Progenitor cell of endocrine pancreas (in vitro differentiated cells): Measurements from ENCODE around the gene SLC25A53. TPM values are rescaled to one million over a fixed set of nuclear protein-coding genes. Genes with fewer than 3 reads are reported as not detected.
"Not testable (repeated sequence)": the region's sequence is repeated elsewhere in the genome, so short reads cannot be mapped to it uniquely, and the experiment has no call there.

ENCODE experiments used
- DNase-seq: peaks from one replicate; pipeline ENCODE4 v3.0.0; 2021; ENCODE audit warnings: low spot score; ENCODE audit not compliant: unreplicated experiment
- H3K27ac Mint-ChIP-seq: 2 replicates; pipeline ENCODE4 v1.8.0; 2021; ENCODE audit warnings: mild to moderate bottlenecking, moderate library complexity, mixed read lengths
- H3K27me3 Mint-ChIP-seq: 2 replicates; pipeline ENCODE4 v1.8.0; 2021; ENCODE audit warnings: mixed read lengths
- H3K36me3 Mint-ChIP-seq: 2 replicates; pipeline ENCODE4 v1.8.0; 2022; ENCODE audit warnings: mixed read lengths; ENCODE audit not compliant: insufficient read depth
- H3K4me1 Mint-ChIP-seq: 2 replicates; pipeline ENCODE4 v1.8.0; 2021; ENCODE audit warnings: low read depth, mixed read lengths
- H3K4me3 Mint-ChIP-seq: 2 replicates; pipeline ENCODE4 v1.8.0; 2021; ENCODE audit warnings: low read depth, mild to moderate bottlenecking, moderate library complexity, mixed read lengths
- H3K9me3 Mint-ChIP-seq: 2 replicates; pipeline ENCODE4 v1.8.0; 2021; ENCODE audit warnings: low read depth, mixed read lengths
- total RNA-seq: library from RNA; stranded (reverse); gene quantifications from 2 replicates; pipeline ENCODE4 v1.2.1, GENCODE V29; 2021
- TF ChIP-seq, protein P1 (sequence below): fragments of 200-600 bp; sonication (generic); IDR thresholded peaks from one replicate; pipeline ENCODE4 v1.5.0; 2021; ENCODE audit warnings: antibody characterized with exemption, mild to moderate bottlenecking; ENCODE audit not compliant: unreplicated experiment

SLC25A53 gene
- total RNA-seq, 1 donor from 2014 or later = 10.0 TPM

DNA sequence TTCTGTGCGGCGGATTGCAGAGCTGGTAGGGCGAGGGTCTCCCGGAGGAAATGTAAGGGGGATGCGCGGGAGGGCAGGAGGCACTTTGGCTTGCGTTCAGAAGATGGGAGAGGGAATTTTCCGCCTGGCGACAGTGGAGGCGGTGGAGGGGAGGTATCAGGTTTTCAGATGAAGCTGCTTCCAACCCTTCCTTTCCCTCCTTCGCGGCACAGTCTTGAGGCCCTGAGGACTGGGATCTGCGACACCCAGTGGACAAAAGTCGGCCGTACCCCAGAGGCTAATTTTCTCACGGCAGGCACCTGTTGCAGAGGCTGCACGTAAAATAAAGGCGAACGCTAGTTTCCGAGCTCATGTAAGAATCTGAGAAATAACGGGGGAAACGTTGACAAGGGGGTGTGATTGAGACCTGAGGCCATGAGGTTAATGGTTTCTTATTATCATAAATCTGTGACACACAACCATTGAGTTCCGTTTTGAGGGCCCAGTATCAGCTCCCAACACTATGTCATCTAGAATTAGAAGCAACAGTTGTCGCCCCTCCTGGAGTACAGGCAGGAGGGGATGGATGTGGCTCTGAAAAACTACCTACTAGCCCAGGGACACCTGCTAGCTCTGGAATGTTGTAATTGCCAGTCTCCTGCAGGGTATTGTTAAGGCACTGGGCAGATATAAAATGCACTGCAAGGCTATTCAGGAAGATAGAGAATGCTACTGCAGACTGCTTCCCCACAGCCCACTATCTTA, 43.4 kb downstream of the SLC25A53 start:
- peak; percentile 24 for DNase-seq
- Mint-ChIP-seq H3K27me3 (no peaks in the 10 kb centered on the region), H3K27ac (no peak overlapping the region), H3K9me3 (peaks cover 7% of the 10 kb centered on the region), H3K4me1 (peaks cover 1% of the 10 kb centered on the region), H3K4me3 (peak overlapping the region; percentile 89), H3K36me3 (no peaks in the 10 kb centered on the region)
- TF ChIP-seq, protein P1, sequence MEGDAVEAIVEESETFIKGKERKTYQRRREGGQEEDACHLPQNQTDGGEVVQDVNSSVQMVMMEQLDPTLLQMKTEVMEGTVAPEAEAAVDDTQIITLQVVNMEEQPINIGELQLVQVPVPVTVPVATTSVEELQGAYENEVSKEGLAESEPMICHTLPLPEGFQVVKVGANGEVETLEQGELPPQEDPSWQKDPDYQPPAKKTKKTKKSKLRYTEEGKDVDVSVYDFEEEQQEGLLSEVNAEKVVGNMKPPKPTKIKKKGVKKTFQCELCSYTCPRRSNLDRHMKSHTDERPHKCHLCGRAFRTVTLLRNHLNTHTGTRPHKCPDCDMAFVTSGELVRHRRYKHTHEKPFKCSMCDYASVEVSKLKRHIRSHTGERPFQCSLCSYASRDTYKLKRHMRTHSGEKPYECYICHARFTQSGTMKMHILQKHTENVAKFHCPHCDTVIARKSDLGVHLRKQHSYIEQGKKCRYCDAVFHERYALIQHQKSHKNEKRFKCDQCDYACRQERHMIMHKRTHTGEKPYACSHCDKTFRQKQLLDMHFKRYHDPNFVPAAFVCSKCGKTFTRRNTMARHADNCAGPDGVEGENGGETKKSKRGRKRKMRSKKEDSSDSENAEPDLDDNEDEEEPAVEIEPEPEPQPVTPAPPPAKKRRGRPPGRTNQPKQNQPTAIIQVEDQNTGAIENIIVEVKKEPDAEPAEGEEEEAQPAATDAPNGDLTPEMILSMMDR = peak; percentile 56

DNA sequence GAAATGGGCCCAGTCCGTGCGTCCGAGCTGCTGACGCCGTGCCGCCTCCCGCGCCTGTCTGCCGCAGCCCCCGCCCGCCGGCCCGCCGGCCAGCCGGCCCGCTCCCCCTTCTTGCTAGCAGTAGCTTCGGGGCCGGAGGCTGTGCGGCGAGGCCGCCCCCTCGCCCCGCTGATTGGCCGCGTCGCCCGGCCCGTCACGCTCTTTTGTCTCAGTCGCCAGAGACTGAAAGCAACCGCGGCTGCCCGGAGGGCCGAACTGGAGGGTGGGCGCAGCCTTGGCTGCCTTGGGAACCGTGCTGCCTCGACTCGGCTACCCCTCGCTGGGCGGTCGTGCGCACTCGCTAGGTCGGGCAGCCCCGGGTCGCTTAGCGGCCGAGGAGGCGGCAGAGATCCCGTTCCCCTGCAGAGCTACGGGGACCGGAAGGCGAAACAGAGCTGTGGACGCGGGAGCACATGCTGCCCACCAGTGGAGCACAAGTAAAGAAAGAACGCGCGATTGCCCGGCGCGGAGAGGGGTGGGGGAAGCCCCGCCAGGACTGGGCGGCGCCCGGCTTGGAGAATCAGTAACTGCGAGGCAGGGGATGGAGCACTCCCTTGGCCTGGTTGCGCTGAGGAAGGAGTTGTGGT, 44.4 kb downstream of the SLC25A53 start, which contains the start of gene ZCCHC18:
TSS of gene ZCCHC18 (plus strand) at position 198 of the 626 bp plus-strand sequence. CDS start 1,589 bp downstream, outside the sequence.
- Mint-ChIP-seq H3K36me3 (no peaks in the 10 kb centered on the region), H3K9me3 (peaks cover 4% of the 10 kb centered on the region), H3K4me3 (peak within 1 kb of the TSS; percentile 89), H3K27me3 (no peaks in the 10 kb centered on the region), H3K4me1 (peaks cover 1% of the 10 kb centered on the region), H3K27ac (peak within 1 kb of the TSS; percentile 97)
- TF ChIP-seq, protein P1 = no peak
- peak; percentile 54 for DNase-seq

DNA sequence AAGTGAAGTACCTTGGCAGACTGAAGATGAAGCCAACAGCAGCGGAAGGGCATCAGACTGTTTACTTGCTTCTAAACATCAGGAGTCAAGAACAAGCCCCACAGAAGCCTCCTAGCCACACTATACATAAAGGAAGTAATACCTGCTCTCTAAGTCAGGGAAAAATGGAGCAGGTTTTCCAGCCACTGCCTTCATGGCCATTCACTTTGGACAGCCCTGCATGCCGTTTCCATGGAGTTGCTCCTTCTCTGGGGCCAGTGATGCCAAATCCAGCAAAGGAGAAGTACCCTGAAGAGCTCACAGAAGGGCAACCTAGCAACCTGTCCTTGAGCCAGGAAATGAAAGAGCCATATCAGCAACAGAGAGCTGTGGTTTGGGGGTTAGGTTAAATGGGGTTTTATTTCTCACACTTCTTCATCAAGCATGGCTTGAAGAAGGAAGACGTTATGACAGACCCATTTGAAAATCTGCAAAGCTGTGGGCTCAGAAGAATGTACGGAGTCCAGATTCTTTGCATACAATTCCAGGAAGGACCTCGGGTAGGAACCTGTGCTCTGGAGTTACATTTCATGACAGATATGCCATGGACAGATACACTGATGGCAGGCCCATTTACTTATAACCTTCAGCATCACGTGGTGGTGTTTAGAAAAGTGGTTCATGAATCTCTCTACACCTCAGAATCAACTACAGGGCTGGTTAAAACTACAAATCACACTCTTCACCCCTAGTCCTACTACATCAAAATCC, 46.1 kb downstream of the SLC25A53 start:
- H3K4me1 Mint-ChIP-seq, DNase-seq, H3K27ac Mint-ChIP-seq, H3K9me3 Mint-ChIP-seq, H3K36me3 Mint-ChIP-seq, H3K4me3 Mint-ChIP-seq, H3K27me3 Mint-ChIP-seq: not testable (repeated sequence)

DNA sequence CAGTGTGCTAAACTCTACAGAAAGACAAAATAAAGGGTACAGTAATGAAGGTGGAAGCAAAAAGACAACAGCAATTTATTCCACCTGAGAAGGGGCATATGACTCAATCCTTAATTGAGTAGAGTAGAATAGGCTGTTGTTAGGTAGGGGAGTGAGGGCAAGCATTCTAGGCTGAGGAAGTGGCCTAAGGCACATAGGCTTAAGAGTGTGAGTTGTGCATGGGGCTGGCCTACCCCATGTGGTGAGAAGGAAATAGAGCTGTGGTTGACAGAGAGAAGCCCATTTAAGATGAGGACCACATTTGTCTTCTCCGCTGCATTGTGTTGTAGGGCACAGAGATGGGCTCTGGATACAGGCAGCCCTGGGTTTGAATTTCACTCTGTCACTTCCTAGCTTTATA, 47.9 kb downstream of the SLC25A53 start:
- Mint-ChIP-seq H3K4me3 (no peak overlapping the region), H3K4me1 (peaks cover 1% of the 10 kb centered on the region), H3K27ac (no peak overlapping the region), H3K9me3 (peaks cover 12% of the 10 kb centered on the region), H3K27me3 (no peaks in the 10 kb centered on the region), H3K36me3 (no peaks in the 10 kb centered on the region)
- TF ChIP-seq, protein P1 = no peak
- no peak for DNase-seq

DNA sequence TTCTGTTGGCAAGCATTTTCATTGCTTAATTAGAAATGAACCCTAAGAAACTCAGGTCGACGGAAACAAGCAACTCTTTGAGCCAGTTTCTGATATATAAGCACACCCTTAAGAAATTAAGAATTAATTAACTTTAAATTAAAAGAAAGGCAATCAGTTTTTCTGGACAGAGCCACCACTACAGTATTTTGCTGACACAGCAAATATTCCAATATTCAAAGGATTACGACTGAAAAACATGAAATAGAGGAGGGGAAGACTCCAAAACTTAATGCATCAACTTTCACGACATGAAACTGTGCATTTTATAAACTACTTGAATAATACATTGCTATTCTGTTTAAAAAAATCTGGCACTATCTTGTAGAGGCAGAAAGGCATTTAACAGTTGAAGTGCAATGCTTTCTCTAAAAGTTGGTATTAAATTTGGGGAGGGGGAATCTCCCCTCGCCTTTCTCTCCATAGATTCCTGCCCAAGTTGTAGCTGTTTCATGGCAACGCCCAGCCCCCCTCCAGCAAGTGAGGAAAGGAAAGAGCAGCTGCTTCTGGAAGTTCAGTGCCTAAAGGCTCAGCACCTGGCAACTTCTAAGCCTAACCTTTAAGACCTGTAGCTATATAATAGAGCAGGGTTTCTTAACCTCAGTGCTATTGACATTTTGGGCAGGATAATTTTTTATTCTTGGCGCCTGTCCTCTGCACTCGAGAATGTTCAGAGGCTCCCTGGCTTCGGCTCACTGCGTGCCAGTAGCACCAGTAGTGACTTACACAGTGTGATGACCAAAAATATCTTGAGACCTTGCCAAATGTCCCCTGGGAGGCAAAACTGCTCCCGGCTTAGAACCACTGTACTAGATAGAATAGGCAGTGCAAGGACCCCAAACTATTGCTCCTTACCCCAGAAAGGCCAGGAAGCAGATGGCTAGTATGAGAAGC, 51.2 kb downstream of the SLC25A53 start:
- H3K4me1 Mint-ChIP-seq = peaks cover 1% of the 10 kb centered on the region
- no peak for DNase-seq
- H3K4me3 Mint-ChIP-seq = no peak overlapping the region
- H3K36me3 Mint-ChIP-seq = peaks cover 4% of the 10 kb centered on the region
- H3K27me3 Mint-ChIP-seq = no peaks in the 10 kb centered on the region
- TF ChIP-seq, protein P1 = no peak
- peaks cover 16% of the 10 kb centered on the region for H3K9me3 Mint-ChIP-seq
- H3K27ac Mint-ChIP-seq = no peak overlapping the region
